GM12801 (cell line): ENCODE results near the gene LPCAT1.

Experiments used
- CTCF ChIP-seq: IDR thresholded peaks from one replicate; pipeline ENCODE4 v1.5.1; 2011; ENCODE audit warnings: control low read depth; ENCODE audit not compliant: insufficient read length; ENCODE audit errors: extremely low read depth

LPCAT1 gene

GRCh38 chr5:1503241-1504068, 20.3 kb downstream of the LPCAT1 start:
- TF ChIP-seq CTCF: no peak

- TF ChIP-seq CTCF: no peak
Observed at GRCh38 chr5:1502737-1503120, 21.0 kb downstream of the LPCAT1 start.

GRCh38 chr5:1502046-1502736, 21.6 kb downstream of the LPCAT1 start:
- no peak for TF ChIP-seq CTCF

GRCh38 chr5:1501372-1502045, 22.3 kb downstream of the LPCAT1 start:
- no peak for TF ChIP-seq CTCF

GRCh38 chr5:1500411-1501091, 23.2 kb downstream of the LPCAT1 start:
- no peak for TF ChIP-seq CTCF

GRCh38 chr5:1499851-1500250, 23.9 kb downstream of the LPCAT1 start:
- TF ChIP-seq CTCF: no peak

GRCh38 chr5:1498623-1499416, 24.9 kb downstream of the LPCAT1 start:
- TF ChIP-seq CTCF: no peak
